Neural progenitor cell (in vitro differentiated cells): ENCODE results near the gene ANKRD11.

Experiments used
- EZH2 ChIP-seq: fragments of 200-600 bp; sonication (generic); IDR thresholded peaks from 2 replicates; pipeline ENCODE4 v1.6.1; 2017; ENCODE audit warnings: antibody characterized with exemption, mild to moderate bottlenecking, moderate library complexity
- EZH2phosphoT487 ChIP-seq: fragments of 200-600 bp; sonication (generic); IDR thresholded peaks from 2 replicates; pipeline ENCODE4 v1.6.1; 2017; ENCODE audit warnings: antibody characterized with exemption
- TF ChIP-seq, protein P1 (sequence below): fragments of 200-600 bp; sonication (generic); IDR thresholded peaks from 2 replicates; pipeline ENCODE4 v1.5.1; 2017; ENCODE audit warnings: antibody characterized with exemption, mild to moderate bottlenecking

DNA sequence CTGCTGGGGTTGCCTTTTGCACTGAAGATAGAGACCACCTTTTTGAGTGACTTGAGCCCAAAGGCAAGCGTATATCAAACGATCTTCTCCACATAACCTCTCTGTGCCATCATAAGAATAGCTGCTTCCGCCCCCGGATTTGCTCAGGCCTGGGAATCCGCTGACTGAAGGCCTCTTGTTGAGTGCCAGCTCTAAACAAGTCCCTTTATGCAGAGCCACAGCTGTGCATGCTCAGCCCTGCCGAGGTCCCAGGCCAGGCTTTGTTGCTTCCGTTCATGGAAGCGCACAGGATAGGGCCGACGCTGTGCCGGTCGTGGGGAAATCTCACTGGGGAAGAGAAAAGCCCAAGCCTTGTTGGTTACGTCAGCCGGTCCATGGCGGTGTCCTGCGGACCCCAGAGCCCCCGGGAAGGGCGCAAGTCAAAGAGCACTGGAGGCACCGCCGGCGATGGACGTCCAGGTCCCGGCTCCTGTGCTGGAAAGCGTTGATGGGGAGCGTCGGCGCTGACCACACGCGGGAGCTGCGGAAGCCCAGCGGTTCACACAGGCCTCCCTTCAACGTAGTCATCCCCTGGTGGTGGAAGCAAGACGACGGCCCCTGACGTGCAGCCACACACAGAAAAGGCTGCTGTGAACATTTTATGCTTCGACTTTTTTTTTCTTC is 46.7 kb upstream of the ANKRD11 start:
- TF ChIP-seq, protein P1, sequence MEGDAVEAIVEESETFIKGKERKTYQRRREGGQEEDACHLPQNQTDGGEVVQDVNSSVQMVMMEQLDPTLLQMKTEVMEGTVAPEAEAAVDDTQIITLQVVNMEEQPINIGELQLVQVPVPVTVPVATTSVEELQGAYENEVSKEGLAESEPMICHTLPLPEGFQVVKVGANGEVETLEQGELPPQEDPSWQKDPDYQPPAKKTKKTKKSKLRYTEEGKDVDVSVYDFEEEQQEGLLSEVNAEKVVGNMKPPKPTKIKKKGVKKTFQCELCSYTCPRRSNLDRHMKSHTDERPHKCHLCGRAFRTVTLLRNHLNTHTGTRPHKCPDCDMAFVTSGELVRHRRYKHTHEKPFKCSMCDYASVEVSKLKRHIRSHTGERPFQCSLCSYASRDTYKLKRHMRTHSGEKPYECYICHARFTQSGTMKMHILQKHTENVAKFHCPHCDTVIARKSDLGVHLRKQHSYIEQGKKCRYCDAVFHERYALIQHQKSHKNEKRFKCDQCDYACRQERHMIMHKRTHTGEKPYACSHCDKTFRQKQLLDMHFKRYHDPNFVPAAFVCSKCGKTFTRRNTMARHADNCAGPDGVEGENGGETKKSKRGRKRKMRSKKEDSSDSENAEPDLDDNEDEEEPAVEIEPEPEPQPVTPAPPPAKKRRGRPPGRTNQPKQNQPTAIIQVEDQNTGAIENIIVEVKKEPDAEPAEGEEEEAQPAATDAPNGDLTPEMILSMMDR = no peak
- TF ChIP-seq EZH2 (no peak), EZH2phosphoT487 (no peak)
